ENCODE results near the gene GPRIN2.
"Not testable (repeated sequence)": the region's sequence is repeated elsewhere in the genome, so short reads cannot be mapped to it uniquely, and the experiment has no call there.

The GPRIN2 gene

GRCh38 chr10:46518028-46518725 is 38.3 kb downstream of the GPRIN2 start:
- no peak for DNase-seq (ENCODE audit: low spot score)

DNA sequence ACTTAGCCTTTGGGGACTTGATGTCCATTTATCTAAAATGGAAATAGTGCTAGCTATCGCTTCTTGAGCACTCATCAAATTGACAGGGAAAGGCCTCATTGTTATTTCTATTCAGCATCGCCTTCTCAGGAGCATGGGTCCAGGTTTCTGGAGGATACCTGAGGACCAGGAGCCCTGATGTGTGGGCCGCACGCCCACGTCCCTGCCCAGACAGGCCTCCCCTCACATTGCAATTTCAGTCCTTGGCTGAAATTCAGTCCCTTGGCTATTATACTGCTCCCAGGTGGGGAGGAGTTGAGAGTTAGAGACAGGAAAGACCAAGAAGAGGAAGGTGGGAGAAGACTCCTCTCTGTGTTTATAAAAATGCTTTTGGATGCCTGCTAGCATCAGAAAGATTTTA is 38.9 kb downstream of the GPRIN2 start:
- DNase-seq (ENCODE audit: low spot score), result no peak

- DNase-seq (ENCODE audit: low spot score), result peak; percentile 93
These were observed 39.6 kb downstream of the GPRIN2 start for GRCh38 chr10:46516660-46517416.

- DNase-seq (ENCODE audit: low spot score), result no peak
These were observed 40.7 kb downstream of the GPRIN2 start for GRCh38 chr10:46515793-46516192.

DNA sequence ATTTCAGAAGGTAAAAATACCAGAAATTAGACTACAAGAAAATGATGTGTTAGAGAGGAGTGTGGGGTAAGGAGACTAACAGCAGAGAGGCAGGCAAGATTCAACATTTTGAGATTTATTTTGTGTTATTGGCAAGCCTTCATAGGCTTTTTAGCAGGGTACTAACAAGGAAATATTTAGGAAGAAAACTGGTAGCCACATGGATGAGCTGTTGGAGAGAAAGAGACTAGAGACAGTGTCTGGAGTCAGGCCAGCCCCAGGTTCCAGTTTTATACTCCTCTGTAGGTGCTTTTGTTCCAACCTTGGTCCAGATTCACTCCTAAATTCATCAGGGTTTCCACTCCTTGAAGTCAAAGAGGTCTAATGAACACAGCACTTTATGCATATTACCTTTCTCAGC is 41.1 kb downstream of the GPRIN2 start:
- no peak for DNase-seq (ENCODE audit: low spot score)

DNA sequence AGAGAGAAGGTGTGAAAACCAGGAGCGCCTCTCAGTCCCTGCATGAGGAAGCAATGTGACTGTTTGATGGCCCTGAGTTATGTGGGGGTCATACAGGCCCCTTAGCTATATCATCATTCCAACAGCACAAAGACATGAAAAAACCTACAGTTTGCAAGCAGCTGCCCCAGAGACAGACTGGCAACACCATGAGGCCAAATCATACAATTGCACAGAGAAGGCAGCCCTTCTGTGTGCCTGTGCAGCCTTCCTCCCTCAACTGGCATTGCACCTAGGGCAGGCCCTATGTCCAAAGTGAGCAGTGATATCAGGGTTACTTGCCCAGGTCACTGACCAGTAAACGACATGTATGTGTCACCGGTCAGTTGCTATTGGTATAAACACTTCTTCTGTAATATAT is 41.6 kb downstream of the GPRIN2 start:
- DNase-seq (ENCODE audit: low spot score), result no peak

- DNase-seq (ENCODE audit: low spot score), result no peak
These were observed 42.0 kb downstream of the GPRIN2 start for GRCh38 chr10:46514431-46514861.

- DNase-seq (ENCODE audit: low spot score), result not testable (repeated sequence)
These were observed 43.1 kb downstream of the GPRIN2 start for GRCh38 chr10:46513333-46513732.

DNA sequence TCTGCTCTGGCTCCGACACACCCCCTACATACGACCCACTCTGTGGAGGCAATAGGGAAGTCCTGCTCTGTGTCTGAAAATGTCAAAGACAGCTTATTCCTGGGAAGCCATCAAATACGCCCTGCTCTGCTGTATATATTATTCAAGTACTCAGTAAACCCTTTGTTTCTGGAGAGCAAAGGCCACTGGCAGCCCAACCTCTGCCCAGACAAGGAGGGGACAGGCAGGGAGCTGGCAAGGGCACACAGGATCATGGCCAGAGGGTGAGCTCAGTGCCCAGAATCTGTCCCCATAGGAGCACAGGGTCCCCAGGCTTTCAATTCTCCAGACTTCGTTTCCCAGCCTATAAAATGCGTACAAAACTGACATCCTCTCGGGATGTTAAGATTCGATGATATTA is 43.7 kb downstream of the GPRIN2 start:
- DNase-seq (ENCODE audit: low spot score), result not testable (repeated sequence)

DNA sequence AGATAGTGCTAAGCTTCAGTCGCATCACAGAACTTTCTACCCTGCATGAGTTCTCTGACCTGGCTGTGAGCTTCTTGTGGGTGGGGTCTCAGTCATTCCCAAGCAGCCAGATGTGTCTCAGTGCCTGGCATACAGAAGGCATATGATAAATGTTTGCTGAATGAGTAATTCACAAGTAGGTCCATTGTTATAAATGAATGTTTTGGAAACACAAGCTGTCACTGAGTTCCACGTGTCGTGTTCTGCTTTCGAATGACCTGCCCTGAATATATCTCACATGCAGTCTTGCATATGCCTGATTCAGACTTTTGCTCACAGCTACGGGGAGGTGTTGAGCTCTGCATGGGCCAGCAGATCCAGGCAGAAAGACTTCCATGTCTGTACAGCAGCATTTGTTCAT is 44.5 kb downstream of the GPRIN2 start:
- not testable (repeated sequence) for DNase-seq (ENCODE audit: low spot score)
